HG03457 (cell line): ENCODE measurements around the gene CTNNA3.

ENCODE experiments used
- ATAC-seq: cut with Tn5 transposase; IDR thresholded peaks from one replicate; pipeline ENCODE4 v1.9.1; 2021; ENCODE audit warnings: moderate number of reproducible peaks; ENCODE audit not compliant: unreplicated experiment

The CTNNA3 gene

DNA sequence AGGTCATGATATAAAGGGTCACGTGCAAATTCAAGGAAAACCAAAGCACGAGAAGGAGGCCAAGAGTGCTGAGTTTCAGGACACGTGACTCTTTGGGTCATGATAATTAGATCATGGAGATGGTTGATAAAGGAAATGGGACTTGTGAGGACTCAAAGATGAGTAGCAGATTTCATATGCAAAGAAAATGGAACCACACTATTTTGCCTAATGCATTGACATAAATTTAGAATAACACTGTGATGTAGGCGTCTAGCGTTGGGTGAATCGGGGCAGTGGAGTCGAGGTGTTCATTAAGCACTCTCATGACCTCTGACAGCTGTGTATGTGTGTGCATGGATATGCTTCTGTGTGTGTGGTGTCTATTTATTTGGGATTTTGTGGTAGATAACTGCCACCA lies 1795.7 kb downstream of the CTNNA3 start:
- no peak for ATAC-seq

GRCh38 chr10:65898055-65898454 lies 1797.9 kb downstream of the CTNNA3 start:
- ATAC-seq, result no peak

- no peak for ATAC-seq
These were observed 1801.0 kb downstream of the CTNNA3 start for GRCh38 chr10:65894961-65895360.

- ATAC-seq, result no peak
These were observed 1801.6 kb downstream of the CTNNA3 start for GRCh38 chr10:65894379-65894778.

DNA sequence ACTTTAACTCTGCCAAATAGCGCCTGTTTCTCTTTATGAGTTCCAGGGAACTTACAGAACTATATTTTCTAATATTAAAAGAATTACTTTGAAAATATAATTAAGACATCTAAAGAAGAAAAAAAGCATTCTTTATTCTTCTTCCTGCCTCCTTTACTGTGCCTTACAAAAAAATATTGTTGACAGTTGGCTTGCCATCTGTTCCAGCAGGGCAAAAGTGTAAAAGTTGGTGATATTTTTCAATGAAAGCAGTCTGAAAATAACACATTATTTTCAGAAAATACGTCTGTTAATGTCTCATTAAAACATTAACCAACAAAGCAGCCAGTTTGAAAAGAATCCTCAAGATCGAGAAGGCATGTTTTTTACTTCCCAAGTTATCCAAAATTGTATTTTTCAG lies 1802.3 kb downstream of the CTNNA3 start:
- ATAC-seq, result no peak

DNA sequence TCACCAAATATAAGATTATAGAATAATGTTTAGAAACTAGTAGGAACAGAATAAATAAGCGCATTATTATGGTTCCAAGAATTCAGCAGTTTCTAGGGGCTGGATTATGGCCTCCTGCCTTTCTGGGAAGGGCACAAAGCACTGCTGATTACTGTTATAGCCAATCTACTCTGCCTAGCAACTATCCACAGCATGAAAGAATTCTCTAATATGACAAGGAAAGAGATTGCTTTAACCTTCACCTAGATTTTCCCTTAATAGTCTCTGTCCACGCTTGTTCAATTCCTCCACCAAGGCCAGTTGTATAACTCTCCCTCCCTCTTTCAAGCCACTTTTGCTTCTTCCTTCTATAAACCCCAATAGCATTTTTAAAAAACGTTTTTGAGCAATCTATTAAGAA lies 1803.7 kb downstream of the CTNNA3 start:
- ATAC-seq, result no peak

- ATAC-seq, result no peak
These were observed 1804.7 kb downstream of the CTNNA3 start for GRCh38 chr10:65891073-65891981.

DNA sequence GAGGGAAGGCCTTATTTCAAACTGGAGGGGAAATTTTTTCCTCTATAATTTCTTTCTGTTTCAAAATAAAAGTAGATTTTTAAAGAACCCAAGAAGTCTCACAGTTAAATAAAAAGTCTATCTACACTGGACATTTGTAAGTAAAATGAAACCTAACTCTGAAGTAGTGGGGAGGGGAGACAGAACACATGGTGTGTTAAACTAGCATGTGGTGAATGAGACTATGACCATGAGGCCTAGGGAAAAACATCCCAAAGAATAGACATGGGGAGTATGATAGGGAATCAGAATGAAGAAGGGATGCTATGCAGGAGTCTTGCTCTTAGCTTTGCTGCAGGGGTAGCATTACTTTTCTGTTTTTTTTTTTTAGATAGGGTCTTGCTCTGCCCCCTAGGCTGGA lies 1831.5 kb downstream of the CTNNA3 start:
- no peak for ATAC-seq

DNA sequence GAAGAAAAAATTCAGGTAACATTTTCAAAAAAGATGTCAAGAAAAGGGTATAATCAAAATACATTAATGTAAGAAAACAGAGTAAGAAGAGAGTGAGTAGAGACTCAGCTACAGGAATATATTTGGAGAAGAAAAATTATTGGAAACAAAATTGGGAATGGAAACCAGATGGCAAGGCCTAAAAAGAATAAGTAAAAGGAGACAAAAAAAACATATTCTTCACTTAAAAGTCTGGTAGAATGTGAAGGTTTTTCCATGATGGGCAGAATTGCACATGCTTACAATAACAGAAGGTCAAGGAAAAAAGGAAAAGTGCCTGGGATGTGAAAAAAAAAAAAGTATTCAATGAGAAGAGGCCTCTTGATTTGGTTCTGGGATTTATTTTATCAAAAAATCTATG lies 1832.0 kb downstream of the CTNNA3 start:
- no peak for ATAC-seq
